ENCODE data around the gene SYS1. TPM values are rescaled to one million over a fixed set of nuclear protein-coding genes. Genes with fewer than 3 reads are reported as not detected.

The SYS1 gene
- total and polyA plus RNA-seq, 2 donors (not counting 1 experiment from before 2014, with no cell fraction given) = 25.3 to 57.7 TPM

GRCh38 chr20:45316150-45317080 is 46.5 kb upstream of the SYS1 start:
- Histone ChIP-seq H3K9ac (ENCODE audit: low read length) (no peak overlapping the region), H4K20me1 (ENCODE audit: control insufficient read depth, insufficient read depth, low read length, poor library complexity, severe bottlenecking) (no peaks in the 10 kb centered on the region), H3K4me1 (ENCODE audit: control insufficient read depth in 2 of 2, insufficient read depth in 2 of 2, low read length in 2 of 2) (peaks cover 43 to 49% of the 10 kb centered on the region in 2 donors), H3K4me2 (replicated peaks; ENCODE audit: low read depth, low read length, poor library complexity, severe bottlenecking) (peak overlapping the region; percentile 42), H3K79me2 (ENCODE audit: control insufficient read depth, insufficient read depth, low read length) (no peaks in the 10 kb centered on the region), H2AFZ (ENCODE audit: insufficient read depth, low read depth, low read length, poor library complexity, severe bottlenecking) (peak overlapping the region; percentile 2), H3K36me3 (replicated peaks in 1 of 2; ENCODE audit: control extremely low read depth in 1 of 2, control insufficient read depth in 1 of 2, extremely low read depth in 1 of 2, insufficient read depth in 2 of 2, low read length in 1 of 2) (no peaks in the 10 kb centered on the region), H3K9me3 (ENCODE audit: control extremely low read depth in 1 of 3, control insufficient read depth in 2 of 3, insufficient read depth in 1 of 3, low read length in 2 of 3) (peaks cover 0 to 15% (median 2%) of the 10 kb centered on the region in 3 donors), H3K4me3 (ENCODE audit: control extremely low read depth in 1 of 5, extremely low read depth in 1 of 5, insufficient read depth in 1 of 5, low read depth in 2 of 5, low read length in 4 of 5) (no peak overlapping the region), H3K27ac (ENCODE audit: low read length in 2 of 2) (no peak overlapping the region), H3K27me3 (replicated peaks in 1 of 4; ENCODE audit: control extremely low read depth in 1 of 4, control insufficient read depth in 3 of 4, insufficient read depth in 4 of 4, low read length in 3 of 4) (peaks cover 0 to 53% (median 18%) of the 10 kb centered on the region in 4 experiments)
- intact Hi-C loops (cut with micrococcal nuclease) = no loop called here
- TF ChIP-seq EZH2 (IDR thresholded peaks at IDR 0.05; ENCODE audit: borderline replicate concordance, insufficient read depth, low read depth, low read length, poor library complexity, severe bottlenecking) = no peak
- no peak for TF ChIP-seq CTCF (IDR thresholded peaks at IDR 0.05)
- H3K4me1 Mint-ChIP-seq = peaks cover 26% of the 10 kb centered on the region
- peaks cover 39% of the 10 kb centered on the region for H3K27me3 Mint-ChIP-seq
- H3K27ac Mint-ChIP-seq = no peak overlapping the region
- DNase-seq = no peak
- WGBS (ENCODE audit: insufficient coverage) = 28% methylated on average over 65 of the region's 71 CpGs
- ChIA-PET POLR2A (no interaction called here), CTCF (interaction anchor here (1.0 to 7.9 kb wide), 6 partner anchors 25 to 458 kb away, joined by 3 to 135 read pairs (median 11); no protein-coding TSS in a partner anchor)
- no peak overlapping the region for H3K4me3 Mint-ChIP-seq
- no peaks in the 10 kb centered on the region for H3K9me3 Mint-ChIP-seq (ENCODE audit: insufficient read depth)
- no peak for ATAC-seq (ENCODE audit: low read depth)

DNA sequence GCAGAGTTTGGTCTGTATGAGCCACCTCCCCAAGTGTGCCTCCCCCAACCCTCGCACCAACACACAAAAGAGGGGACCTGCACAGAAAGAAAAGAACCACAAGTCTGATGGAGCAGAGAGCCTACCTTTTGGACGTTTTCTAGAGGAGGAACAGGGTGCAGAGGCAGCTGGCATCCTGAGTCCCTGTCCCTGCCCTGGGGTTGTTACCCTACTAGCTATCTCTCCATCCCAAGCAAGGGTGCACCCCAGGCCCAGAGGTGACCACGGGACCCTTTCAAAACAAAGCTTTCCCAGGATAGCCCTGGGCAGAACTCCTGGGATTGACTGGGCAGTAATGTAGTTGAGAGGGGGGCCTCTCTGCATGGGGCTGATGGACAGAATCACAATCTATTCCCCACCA is 45.1 kb upstream of the SYS1 start:
- Histone ChIP-seq H3K27ac (ENCODE audit: low read length in 2 of 2) (no peak overlapping the region), H3K4me2 (replicated peaks; ENCODE audit: low read depth, low read length, poor library complexity, severe bottlenecking) (no peak overlapping the region), H3K9ac (ENCODE audit: low read length) (no peak overlapping the region), H2AFZ (ENCODE audit: insufficient read depth, low read depth, low read length, poor library complexity, severe bottlenecking) (no peak overlapping the region), H3K9me3 (ENCODE audit: control extremely low read depth in 1 of 3, control insufficient read depth in 2 of 3, insufficient read depth in 1 of 3, low read length in 2 of 3) (peaks cover 0 to 12% (median 3%) of the 10 kb centered on the region in 3 donors), H3K4me1 (ENCODE audit: control insufficient read depth in 2 of 2, insufficient read depth in 2 of 2, low read length in 2 of 2) (peaks cover 37 to 44% of the 10 kb centered on the region in 2 donors), H3K36me3 (replicated peaks in 1 of 2; ENCODE audit: control extremely low read depth in 1 of 2, control insufficient read depth in 1 of 2, extremely low read depth in 1 of 2, insufficient read depth in 2 of 2, low read length in 1 of 2) (no peaks in the 10 kb centered on the region), H3K79me2 (ENCODE audit: control insufficient read depth, insufficient read depth, low read length) (no peaks in the 10 kb centered on the region), H4K20me1 (ENCODE audit: control insufficient read depth, insufficient read depth, low read length, poor library complexity, severe bottlenecking) (no peaks in the 10 kb centered on the region), H3K27me3 (replicated peaks in 1 of 4; ENCODE audit: control extremely low read depth in 1 of 4, control insufficient read depth in 3 of 4, insufficient read depth in 4 of 4, low read length in 3 of 4) (peaks cover 0 to 40% (median 14%) of the 10 kb centered on the region in 4 experiments), H3K4me3 (ENCODE audit: control extremely low read depth in 1 of 5, extremely low read depth in 1 of 5, insufficient read depth in 1 of 5, low read depth in 2 of 5, low read length in 4 of 5) (no peak overlapping the region)
- CTCF ChIA-PET = interaction anchor here (0.7 to 7.9 kb wide), 10 partner anchors 18 to 450 kb away, joined by 3 to 135 read pairs (median 6); partner anchors contain the start of gene SDC4
- WGBS (ENCODE audit: insufficient coverage) = 80% methylated on average over 1 of the region's 3 CpGs
- peaks cover 24% of the 10 kb centered on the region for H3K4me1 Mint-ChIP-seq
- ATAC-seq (ENCODE audit: low read depth) = no peak
- intact Hi-C loops (cut with micrococcal nuclease) = loop anchor here (2.0 kb wide), 2 partner anchors 51 to 119 kb away; no protein-coding TSS in a partner anchor
- H3K4me3 Mint-ChIP-seq = no peak overlapping the region
- no peak for DNase-seq
- TF ChIP-seq CTCF (IDR thresholded peaks at IDR 0.05) (no peak), EZH2 (IDR thresholded peaks at IDR 0.05; ENCODE audit: borderline replicate concordance, insufficient read depth, low read depth, low read length, poor library complexity, severe bottlenecking) (no peak)
- POLR2A ChIA-PET = no interaction called here
- peaks cover 29% of the 10 kb centered on the region for H3K27me3 Mint-ChIP-seq
- H3K9me3 Mint-ChIP-seq (ENCODE audit: insufficient read depth) = no peaks in the 10 kb centered on the region
- no peak overlapping the region for H3K27ac Mint-ChIP-seq

Data from B cell (primary cell).